T47D (cell line): ENCODE data around the gene CLDN19.
A peak's percentile ranks its signal among the peaks of the same experiment; 100 is the strongest.
"Not testable (repeated sequence)": the region's sequence is repeated elsewhere in the genome, so short reads cannot be mapped to it uniquely, and the experiment has no call there.

Experiments
- DNase-seq, 2 experiments: peaks; one replicate each; pipeline versions ENCODE4 v3.0.0 to v3.0.0-alpha.2; 2011 to 2012; ENCODE audit warnings: low read depth in 1 of 2, low spot score in 1 of 2
- JUND ChIP-seq: IDR thresholded peaks from 2 replicates; pipeline ENCODE4 v1.6.1; 2012; ENCODE audit warnings: low read depth
- in situ Hi-C: cut with HindIII; loops from 2 replicates; pipeline ENCODE4 v1.10.0; 2016; ENCODE audit warnings: low sequenced_read_pairs, low pct_unique_long_range_greater_than_20kb

The CLDN19 gene

DNA sequence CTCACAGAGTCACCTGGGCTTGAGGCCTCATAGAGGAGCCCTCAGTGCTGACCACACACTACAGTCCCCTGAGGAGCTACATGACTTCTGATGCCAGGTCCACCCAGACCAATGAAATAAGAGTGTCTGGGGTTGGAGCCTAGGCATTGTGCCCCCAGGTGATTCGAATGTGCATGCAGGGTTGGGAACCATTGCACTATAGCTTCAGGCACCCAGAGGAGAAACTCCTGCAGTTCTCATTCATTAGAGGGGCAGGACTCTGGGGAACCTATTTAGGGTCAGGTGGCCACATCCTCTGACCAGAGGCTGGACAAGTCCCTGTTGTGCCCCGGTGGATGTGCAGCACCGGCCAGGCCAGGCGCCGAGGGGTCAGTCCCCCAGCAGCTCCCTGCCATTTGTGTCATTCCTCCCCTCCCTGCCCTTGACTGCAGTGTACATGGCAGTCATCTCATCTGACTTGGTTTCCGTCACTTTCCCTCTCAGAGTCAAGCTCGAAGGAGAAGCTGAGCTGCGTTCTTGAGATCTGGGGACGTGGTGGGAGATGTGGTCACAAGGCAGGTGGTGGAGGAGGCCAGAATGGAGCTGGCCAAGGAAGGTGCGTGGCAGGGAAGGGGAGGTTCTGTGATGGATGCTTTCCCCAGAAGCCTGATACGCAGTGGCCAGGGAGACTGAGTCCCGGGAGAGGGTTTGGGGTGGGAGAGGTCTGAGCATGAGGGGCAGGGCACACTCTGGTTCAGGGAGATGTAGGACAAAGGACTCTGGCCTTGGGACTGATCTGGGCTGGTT lies 6.4 kb downstream of the CLDN19 start:
- DNase-seq: no peak
- TF ChIP-seq JUND: no peak
- in situ Hi-C loops: no loop called here

DNA sequence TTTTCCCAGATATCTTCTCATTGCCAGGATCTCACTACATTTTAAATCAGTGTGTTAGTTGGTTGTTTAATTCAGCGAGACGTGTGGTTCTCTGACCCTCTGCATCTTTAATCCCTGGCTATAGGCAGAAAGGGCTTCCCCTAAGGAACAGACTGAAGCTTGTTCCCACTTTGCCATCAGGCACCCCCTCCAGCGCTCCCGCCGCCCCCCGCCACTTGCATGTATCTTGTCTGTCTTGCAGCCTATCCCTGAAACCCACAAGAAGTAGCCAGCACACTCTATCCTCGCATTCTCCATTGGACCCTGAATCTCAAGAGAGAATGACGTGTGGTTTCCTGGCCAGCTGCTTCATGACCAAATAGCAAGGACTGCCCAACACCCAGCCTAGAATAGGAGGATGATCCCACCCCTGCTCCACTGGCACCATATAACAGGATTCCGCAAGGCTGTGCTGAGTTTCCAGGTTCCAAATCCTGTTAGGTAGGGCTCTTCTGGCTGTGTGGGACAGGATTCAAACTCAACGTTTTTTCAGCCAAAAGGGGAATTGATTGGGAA lies 7.8 kb downstream of the CLDN19 start:
- DNase-seq: no peak
- no peak for TF ChIP-seq JUND
- in situ Hi-C loops: no loop called here

DNA sequence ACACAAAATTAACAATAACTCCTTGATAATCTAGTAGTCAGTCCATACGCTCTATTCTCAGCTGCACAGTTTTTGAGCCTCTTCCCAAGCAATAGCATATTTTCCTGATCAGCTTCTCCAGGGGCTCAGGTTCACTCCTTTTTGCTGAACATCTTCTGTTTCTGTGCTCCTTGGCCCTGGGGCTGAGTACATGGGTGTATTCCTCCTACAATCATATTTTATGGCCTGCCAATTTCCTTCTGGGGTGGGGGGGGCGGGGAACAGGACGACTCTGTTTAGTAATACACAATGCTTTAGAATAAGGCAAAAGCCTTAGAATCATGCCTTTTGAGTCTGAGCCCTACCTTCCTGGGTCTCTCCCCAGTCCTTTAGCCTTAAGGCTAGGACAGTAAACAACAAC lies 8.5 kb downstream of the CLDN19 start:
- in situ Hi-C loops: no loop called here
- no peak for DNase-seq
- no peak for TF ChIP-seq JUND

DNA sequence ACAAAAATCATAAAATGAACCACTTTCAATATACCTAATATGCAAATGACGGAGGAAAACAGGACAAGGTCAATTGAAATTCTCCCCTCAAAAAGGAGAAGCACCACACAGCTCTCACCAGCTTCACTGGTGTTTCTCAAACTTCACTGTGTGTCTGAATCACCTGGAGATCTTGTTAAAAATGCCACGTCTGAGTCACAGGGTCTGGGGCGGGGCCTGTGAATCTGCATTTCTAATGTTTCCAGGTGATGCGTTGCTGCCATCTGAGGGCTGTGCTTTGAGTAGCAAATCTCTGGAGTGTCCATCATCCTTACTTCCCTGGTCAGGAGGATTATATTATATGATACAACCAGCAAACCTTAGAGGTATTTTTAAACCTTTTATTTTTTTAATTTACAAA lies 9.0 kb downstream of the CLDN19 start:
- peak in 1 of 2 experiments; percentile 61 for DNase-seq
- in situ Hi-C loops: no loop called here
- no peak for TF ChIP-seq JUND

DNA sequence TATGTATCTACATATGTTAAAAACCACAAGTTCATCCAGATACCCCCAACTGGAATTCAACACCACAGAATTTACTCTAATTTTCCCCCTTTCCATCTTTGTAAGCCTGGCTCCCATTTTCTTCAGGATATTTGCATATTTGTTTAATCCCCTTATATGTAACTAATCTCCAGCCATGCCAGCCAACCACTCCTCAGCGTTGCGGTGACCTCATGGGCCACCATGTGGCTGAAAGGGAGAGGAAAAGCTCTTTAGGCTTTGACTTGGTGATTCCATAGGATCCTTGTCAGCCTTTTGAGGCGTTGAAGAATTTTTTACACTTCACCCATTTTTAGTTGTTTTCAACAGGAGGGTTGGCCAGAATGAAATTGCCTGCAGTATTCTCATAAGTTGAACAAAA lies 10.0 kb downstream of the CLDN19 start:
- no peak for DNase-seq
- in situ Hi-C loops: no loop called here

DNA sequence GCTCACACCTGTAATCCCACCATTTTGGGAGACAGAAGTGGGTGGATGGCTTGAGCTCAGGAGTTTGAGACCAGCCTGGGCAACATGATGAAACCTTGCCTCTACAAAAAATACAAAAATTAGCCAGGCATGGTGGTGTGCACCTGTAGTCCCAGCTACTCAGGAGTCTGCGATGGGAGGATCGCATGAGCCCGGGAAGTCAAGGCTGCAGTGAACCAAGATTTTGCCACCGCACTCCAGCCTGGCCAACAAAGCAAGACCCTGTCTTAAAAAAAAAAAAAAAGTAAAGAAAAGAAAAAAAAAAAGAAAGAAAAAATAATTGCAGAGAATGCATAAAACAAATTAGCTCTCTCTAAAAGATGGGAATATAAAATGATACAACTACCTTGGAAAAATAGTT lies 14.2 kb downstream of the CLDN19 start:
- DNase-seq, in situ Hi-C loops: not testable (repeated sequence)

More for the DNA sequence above, 10.0 kb downstream of the CLDN19 start:
- TF ChIP-seq JUND: no peak

DNA sequence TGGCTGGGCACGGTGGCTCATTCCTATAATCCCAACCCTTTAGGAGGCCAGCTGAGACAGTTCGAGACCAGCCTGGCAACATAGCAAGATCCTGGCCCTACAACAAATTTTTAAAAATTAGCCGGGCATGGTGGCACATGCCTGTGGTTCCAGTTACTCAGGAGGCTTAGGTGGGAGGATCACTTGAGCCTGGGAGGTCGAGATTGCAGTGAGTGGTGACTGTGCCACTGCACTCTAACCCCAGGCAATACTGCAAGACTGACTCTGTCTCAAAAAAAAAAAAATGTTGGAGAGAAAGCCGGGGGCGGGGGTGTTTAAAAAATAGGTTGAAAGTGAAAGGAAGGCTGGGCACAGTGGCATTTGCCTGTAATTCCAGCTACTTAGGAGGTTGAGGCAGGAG lies 16.5 kb downstream of the CLDN19 start:
- in situ Hi-C loops: no loop called here

DNA sequence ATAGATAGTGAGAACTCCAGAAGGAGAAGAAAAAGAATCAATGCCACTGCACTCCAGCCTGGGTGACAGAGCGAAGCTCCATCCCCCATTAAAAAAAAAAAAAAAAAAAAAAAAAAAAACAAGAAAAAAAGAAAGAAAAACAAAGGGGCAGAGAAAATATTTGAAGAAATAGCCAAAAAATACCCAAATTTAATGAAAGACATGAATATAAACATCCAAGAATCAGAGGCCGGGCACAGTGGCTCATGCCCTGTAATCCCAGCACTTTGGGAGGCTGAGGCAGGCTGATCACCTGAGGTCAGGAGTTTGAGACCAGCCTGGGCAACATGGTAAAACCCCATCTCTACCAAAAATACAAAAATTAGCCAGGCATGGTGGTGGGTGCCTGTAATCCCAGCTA lies 17.6 kb downstream of the CLDN19 start:
- in situ Hi-C loops, DNase-seq: not testable (repeated sequence)

More for the DNA sequence above, 16.5 kb downstream of the CLDN19 start:
- DNase-seq: no peak
- TF ChIP-seq JUND: no peak

DNA sequence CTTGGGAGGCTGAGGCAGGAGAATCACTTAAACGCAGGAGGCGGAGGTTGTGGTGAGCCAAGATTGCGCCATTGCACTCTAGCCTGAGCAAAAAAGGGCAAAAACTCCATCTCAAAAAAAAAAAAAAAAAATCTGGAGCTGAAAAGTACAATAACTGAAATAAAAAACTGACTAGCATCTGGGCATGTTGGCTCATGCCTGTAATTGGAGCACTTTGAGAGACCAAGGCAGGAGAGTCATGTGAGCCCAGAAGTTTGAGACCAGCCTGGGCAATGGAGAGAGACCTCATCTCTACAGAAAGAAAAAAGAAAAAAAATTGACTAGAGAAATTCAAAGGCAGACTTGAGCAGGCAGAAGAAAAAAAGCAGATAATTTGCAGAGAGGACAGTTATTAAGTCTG lies 18.1 kb downstream of the CLDN19 start:
- in situ Hi-C loops: no loop called here
- TF ChIP-seq JUND: no peak
- DNase-seq: no peak

DNA sequence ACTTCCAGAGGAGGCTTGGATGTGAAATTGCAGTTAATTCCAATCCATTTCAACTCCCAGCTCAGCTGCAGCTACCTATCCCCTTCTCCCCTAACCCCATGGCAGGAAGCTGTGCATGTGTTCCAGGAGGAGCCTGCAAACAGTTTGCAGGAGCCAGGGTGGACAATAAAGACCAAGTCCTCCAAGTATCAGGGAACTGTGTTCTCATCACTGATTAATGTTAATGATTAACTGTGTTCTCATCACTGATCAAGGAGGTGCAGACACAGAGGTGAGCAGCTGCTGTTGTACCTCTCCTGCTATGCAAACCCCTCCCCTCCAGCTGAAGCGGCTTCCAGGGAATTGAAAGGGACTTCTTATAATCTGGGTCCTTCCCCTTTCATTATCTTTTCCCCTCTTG lies 19.2 kb downstream of the CLDN19 start:
- in situ Hi-C loops: no loop called here
- DNase-seq: no peak
- TF ChIP-seq JUND: no peak

DNA sequence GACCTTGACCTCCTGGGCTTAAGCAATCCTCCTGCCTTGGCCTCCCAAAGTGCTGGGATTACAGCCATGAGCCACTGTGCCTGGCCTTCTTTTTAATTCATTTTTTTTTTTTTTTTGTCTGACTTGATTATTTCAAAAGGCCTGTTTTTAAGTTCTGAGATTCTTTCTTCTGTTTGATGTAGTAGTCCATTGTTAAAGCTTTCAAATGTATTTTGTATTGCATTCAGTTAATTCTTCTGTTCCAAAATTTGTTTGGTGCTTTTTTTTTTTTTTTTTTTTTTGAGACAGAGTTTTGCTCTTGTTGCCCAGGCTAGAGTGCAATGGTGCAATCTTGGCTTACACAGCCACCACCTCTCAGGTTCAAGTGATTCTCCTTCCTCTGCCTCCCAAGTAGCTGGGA lies 25.6 kb downstream of the CLDN19 start:
- in situ Hi-C loops, DNase-seq: not testable (repeated sequence)

DNA sequence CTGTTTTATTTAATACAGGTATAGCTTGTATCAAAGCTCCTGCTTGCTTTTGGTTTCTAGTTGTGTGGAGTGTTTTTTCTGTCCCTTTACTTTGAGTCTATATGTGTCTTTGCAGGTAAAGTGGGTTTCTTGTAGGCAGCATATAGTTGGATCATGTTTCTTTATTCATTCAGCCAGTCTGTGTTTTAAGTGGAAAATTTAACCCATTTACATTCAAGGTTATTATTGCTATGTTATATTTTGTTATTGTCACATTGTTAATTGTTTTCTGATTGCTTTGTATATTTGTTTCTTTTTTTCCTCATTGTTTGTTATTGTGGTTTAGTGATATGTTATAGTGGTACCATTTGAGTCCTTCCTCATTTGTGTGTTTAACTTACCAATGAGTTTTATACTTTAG lies 26.7 kb downstream of the CLDN19 start:
- DNase-seq: no peak
- no peak for TF ChIP-seq JUND
- in situ Hi-C loops: no loop called here

DNA sequence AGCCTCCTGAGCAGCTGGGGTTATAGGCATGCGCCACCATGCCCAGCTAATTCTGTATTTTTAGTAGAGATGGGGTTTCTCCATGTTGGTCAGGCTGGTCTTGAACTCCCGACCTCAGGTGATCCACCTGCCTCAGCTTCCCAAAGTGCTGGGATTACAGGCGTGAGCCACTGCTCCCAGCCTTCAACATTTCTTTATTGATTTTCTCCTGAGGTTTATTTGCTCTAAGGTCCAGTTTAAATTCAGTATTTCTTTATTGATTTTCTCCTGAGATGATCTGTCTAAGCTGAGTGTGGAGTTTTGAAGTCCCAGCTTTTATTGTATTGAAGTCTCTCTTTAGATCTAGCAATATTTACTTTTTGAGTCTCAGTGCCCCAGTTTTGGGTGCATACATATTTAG lies 27.2 kb downstream of the CLDN19 start:
- in situ Hi-C loops, DNase-seq: not testable (repeated sequence)

DNA sequence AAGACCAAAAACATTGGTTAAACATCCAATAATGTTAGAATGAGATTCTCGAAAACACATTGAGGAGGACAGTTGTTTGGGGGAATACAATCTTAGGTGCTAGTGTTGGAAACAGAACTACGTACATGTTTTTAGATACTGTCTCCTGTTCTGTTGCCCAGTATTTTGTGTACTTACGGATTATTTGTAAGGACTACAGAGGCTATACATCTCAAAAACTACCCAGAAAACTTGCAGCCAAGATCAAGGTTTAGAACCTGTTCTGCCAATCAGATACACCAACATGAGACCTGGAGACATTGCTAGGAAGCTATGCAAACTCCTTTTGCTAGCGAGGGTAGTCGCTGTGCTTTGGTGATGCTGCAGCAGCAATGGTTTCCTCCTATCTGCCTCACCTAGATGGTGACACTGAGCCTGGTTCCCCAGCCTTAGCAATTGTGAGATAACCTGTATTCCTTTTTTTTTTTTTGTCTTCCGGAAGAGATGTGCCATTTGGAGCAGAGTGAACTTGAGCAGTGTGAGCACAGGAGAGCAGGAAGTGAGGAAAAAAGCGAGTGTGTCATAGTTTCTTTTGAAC lies 36.1 kb downstream of the CLDN19 start:
- DNase-seq: no peak
- TF ChIP-seq JUND: no peak
- in situ Hi-C loops: no loop called here
